ENCODE results near the gene CDON. TPM values are rescaled to one million over a fixed set of nuclear protein-coding genes. Genes with fewer than 3 reads are reported as not detected.

Gene CDON
- total RNA-seq, 1 donor from 2014 or later = 29.4 TPM

DNA sequence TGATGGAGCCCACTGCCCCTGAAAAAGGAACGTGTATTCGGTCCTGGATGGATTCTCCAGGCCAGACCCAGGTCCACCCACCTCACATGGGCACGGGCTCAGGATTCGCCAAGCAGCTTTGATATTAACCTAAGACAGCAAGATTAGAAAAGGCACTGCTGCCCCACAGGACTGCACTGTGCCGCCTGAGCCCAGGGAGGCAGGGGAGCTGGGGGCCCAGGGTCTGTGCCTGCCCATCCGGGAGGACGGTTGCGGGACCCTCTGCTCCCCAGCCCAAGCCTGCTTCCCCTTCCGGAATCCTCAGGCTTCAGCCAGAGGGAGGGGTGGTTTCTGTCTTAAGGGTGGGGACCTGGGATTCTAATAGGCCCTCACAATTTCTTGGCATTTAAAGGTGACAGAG is 130.4 kb downstream of the CDON start:
- Mint-ChIP-seq H3K4me3 (ENCODE audit: unreplicated experiment) (no peak overlapping the region), H3K4me1 (ENCODE audit: unreplicated experiment) (no peaks in the 10 kb centered on the region), H3K9me3 (ENCODE audit: unreplicated experiment) (no peaks in the 10 kb centered on the region), H3K27ac (ENCODE audit: unreplicated experiment) (no peak overlapping the region), H3K27me3 (ENCODE audit: unreplicated experiment) (peaks cover 61% of the 10 kb centered on the region), H3K36me3 (ENCODE audit: unreplicated experiment) (no peaks in the 10 kb centered on the region)
- DNase-seq (ENCODE audit: extremely low spot score, unreplicated experiment) = peak; percentile 83
- TF ChIP-seq, protein P1, sequence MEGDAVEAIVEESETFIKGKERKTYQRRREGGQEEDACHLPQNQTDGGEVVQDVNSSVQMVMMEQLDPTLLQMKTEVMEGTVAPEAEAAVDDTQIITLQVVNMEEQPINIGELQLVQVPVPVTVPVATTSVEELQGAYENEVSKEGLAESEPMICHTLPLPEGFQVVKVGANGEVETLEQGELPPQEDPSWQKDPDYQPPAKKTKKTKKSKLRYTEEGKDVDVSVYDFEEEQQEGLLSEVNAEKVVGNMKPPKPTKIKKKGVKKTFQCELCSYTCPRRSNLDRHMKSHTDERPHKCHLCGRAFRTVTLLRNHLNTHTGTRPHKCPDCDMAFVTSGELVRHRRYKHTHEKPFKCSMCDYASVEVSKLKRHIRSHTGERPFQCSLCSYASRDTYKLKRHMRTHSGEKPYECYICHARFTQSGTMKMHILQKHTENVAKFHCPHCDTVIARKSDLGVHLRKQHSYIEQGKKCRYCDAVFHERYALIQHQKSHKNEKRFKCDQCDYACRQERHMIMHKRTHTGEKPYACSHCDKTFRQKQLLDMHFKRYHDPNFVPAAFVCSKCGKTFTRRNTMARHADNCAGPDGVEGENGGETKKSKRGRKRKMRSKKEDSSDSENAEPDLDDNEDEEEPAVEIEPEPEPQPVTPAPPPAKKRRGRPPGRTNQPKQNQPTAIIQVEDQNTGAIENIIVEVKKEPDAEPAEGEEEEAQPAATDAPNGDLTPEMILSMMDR (IDR thresholded peaks at IDR 0.05) = no peak

GRCh38 chr11:125931668-125932067 is 131.0 kb downstream of the CDON start:
- TF ChIP-seq, protein P1 (IDR thresholded peaks at IDR 0.05) = no peak
- Mint-ChIP-seq H3K27ac (ENCODE audit: unreplicated experiment) (no peak overlapping the region), H3K36me3 (ENCODE audit: unreplicated experiment) (no peaks in the 10 kb centered on the region), H3K4me1 (ENCODE audit: unreplicated experiment) (no peaks in the 10 kb centered on the region), H3K9me3 (ENCODE audit: unreplicated experiment) (no peaks in the 10 kb centered on the region), H3K4me3 (ENCODE audit: unreplicated experiment) (no peak overlapping the region), H3K27me3 (ENCODE audit: unreplicated experiment) (peaks cover 64% of the 10 kb centered on the region)
- no peak for DNase-seq (ENCODE audit: extremely low spot score, unreplicated experiment)

DNA sequence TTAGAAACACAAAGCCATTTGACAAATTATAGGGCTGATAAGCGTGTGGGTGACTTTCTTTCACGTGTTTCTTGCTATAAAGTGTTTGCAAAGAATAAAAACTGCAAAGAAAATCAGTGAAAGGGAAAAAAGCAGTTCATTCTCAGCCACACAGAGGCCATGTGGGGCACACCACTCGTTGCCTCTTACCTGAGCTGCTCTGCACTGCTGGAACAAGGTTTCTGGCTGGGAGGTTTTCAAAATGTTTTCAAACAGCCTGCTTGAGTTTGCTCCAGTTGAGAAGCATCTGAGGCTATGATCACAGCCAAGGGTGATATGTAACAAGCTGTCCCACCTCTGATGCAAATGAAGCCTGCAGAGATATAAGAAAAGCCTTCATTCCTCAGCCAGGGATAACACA is 131.6 kb downstream of the CDON start:
- no peak overlapping the region for H3K4me3 Mint-ChIP-seq (ENCODE audit: unreplicated experiment)
- TF ChIP-seq, protein P1 (IDR thresholded peaks at IDR 0.05) = no peak
- no peak for DNase-seq (ENCODE audit: extremely low spot score, unreplicated experiment)
- H3K36me3 Mint-ChIP-seq (ENCODE audit: unreplicated experiment) = no peaks in the 10 kb centered on the region
- H3K27ac Mint-ChIP-seq (ENCODE audit: unreplicated experiment) = no peak overlapping the region
- H3K27me3 Mint-ChIP-seq (ENCODE audit: unreplicated experiment) = peaks cover 63% of the 10 kb centered on the region
- H3K4me1 Mint-ChIP-seq (ENCODE audit: unreplicated experiment) = no peaks in the 10 kb centered on the region
- H3K9me3 Mint-ChIP-seq (ENCODE audit: unreplicated experiment) = no peaks in the 10 kb centered on the region

GRCh38 chr11:125930076-125930450 is 132.6 kb downstream of the CDON start:
- Mint-ChIP-seq H3K4me3 (ENCODE audit: unreplicated experiment) (no peak overlapping the region), H3K36me3 (ENCODE audit: unreplicated experiment) (no peaks in the 10 kb centered on the region), H3K9me3 (ENCODE audit: unreplicated experiment) (no peaks in the 10 kb centered on the region), H3K4me1 (ENCODE audit: unreplicated experiment) (no peaks in the 10 kb centered on the region), H3K27ac (ENCODE audit: unreplicated experiment) (no peak overlapping the region), H3K27me3 (ENCODE audit: unreplicated experiment) (peaks cover 71% of the 10 kb centered on the region)
- TF ChIP-seq, protein P1 (IDR thresholded peaks at IDR 0.05) = no peak
- peak; percentile 67 for DNase-seq (ENCODE audit: extremely low spot score, unreplicated experiment)

GRCh38 chr11:125929445-125930075 is 133.1 kb downstream of the CDON start:
- TF ChIP-seq, protein P1 (IDR thresholded peaks at IDR 0.05) = no peak
- Mint-ChIP-seq H3K4me1 (ENCODE audit: unreplicated experiment) (no peaks in the 10 kb centered on the region), H3K27me3 (ENCODE audit: unreplicated experiment) (peaks cover 73% of the 10 kb centered on the region), H3K9me3 (ENCODE audit: unreplicated experiment) (no peaks in the 10 kb centered on the region), H3K36me3 (ENCODE audit: unreplicated experiment) (no peaks in the 10 kb centered on the region), H3K27ac (ENCODE audit: unreplicated experiment) (no peak overlapping the region), H3K4me3 (ENCODE audit: unreplicated experiment) (no peak overlapping the region)
- DNase-seq (ENCODE audit: extremely low spot score, unreplicated experiment) = peak; percentile 72

All from osteocyte (in vitro differentiated cells).